ENCODE results near the gene CUL9.

The CUL9 gene

DNA sequence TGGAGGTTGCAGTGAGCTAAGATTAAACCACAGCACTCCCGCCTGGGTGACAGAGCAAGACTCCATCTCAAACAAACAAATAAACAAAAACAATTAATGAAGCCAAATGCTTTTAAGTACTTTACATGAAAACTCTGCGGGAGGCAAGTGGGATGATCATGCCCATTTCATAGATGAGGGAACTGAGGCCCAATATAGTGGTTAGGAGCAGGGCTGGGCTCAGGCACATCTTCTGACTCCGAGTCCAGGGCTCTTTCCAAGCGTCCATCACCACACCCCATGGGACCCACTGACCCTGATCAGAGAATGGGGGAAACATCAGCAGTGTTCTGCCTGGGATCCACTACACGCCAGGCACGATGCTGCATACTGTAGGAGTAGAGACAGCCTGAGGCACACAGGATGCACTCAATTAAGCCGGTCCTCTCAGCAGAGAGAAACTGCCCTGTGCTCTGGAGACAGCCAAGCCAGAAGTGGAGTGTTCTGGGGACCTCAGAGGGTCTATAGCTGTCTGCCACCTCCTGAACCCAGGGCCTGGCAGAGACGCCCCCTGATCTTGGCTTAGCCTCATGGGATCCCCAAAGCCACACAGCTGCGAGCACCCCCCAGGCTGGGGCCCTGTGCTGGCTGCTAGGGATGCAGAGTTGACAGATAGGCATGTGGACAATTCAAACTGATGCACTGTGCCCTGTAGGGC lies 74.8 kb downstream of the CUL9 start:
- no peak for DNase-seq (ENCODE audit: low read depth)

DNA sequence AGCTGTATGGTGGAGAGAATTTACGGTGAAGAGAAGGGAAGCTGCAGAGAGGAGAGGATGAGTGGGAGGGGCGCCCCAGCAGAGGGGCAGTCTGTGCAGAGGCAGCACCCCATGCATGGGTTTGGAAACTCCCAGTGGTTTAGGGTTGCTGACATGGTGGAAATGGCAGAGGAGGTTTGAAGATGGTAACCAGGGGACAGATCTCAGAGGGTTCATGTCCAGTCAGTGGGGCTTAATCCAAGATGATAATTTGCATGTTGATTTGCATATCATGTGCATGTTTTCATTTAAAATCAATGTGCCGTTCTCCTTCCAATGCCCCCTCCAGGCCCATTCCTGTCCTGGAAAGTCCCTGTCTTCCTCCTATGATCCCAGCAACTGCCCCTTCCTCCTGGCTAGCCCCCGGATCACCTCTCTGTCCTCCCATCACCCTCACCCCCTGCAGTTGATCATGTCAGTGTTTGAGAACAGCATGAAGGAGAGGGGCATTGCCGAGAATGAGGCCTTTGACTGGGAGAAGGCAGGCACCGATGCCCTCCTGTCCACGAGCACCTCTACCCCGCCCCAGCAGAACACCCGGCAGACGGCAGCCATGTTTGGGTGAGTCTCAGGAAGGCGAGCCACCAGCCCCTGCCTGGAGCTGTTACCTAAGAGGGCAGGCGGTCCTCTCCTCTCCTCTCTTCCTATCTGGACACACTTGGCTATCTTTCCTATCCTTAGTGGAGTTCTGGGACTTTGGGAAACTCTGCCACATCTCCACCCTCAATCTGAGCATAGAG lies 75.6 kb downstream of the CUL9 start:
- no peak for DNase-seq (ENCODE audit: low read depth)

DNA sequence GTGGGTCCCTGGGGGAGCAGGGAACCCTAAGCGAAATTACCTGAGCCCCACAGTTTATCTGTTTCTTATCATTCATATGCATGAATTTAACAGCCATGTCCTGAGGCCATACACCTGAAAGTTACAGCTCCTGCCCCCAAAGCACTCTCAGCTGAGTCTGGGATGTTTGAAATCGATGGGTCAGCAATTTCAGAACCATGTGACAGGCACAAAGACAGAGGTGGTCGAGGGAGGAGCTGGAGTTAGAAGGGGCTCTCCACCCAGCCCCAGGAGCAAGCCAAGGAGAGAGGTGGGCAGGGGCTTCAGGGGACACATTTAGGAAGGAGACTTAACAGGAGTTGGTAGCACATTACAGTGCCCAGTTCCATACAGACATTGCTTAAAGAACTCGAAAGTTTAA lies 76.2 kb downstream of the CUL9 start:
- DNase-seq (ENCODE audit: low read depth), result no peak

DNA sequence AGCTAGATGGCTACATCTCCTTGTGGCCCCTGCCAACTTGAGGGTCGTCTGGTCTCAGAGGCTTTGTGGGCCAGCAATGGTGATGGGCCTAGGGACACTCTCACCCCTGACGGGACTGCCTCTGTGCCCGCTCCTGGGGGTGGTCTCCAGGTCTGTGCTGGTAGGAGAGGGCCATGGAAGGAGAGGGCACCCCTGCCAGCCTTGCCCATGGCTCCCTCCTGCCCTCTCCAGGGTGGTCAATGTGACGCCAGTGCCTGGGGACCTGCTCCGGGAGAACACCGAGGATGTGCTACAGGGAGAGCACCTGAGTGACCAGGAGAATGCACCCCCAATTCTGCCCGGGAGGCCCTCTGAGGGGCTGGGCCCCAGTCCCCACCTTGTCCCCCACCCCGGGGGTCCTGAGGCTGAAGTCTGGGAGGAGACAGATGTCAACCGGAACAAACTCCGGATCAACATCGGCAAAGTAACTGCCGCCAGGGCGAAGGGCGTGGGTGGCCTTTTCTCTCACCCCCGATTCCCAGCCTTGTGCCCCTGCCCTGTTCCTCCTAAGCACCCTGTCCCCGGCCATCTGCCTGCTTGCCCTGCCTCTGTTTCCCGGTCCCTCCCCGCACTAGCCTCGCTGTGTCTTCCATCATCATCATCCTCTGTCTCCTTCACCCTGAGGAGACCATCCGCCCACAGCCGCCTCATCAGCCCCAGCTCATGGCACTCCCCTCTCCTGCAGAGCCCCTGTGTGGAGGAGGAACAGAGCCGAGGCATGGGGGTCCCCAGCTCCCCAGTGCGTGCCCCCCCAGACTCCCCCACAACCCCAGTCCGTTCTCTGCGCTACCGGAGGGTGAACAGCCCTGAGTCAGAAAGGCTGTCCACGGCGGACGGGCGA lies 77.1 kb downstream of the CUL9 start:
- DNase-seq (ENCODE audit: low read depth), result no peak

DNA sequence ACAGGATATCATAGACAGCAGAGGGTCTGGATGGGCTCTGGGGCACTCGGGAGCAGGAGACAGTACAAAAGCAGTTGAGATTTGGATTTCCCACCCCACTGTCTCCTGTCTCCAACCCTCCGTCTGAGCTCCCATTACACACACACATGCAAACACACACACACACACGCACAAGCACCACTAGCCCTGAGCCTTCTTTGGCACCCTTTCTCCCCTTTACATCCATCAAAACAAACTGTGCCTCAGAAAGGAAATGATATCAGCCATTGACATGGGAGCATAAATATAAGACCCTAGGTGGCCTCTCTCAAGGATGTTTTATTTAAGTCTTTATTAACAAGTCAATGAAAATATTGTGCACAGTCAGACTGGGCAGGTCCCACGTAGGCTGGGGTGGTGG lies 78.8 kb downstream of the CUL9 start:
- no peak for DNase-seq (ENCODE audit: low read depth)

DNA sequence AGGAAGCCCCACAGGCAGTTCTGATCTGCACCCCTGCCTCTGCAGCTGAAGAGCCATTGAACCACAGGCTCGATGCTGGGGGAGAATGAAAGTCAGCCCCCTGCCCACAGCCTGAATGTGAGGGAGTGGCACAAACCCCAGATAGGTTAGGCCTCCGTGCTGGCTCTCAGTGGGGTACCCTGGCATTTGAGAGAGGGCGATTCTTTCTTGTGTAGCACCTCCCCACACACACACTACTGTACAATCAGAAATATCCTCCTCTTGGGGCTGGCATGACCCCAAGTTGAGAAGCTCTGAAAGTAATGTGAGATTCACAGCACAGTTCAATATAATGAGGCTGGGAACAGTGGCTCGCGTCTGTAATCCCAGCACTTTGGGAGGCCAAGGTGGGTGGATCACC lies 79.2 kb downstream of the CUL9 start:
- no peak for DNase-seq (ENCODE audit: low read depth)

DNA sequence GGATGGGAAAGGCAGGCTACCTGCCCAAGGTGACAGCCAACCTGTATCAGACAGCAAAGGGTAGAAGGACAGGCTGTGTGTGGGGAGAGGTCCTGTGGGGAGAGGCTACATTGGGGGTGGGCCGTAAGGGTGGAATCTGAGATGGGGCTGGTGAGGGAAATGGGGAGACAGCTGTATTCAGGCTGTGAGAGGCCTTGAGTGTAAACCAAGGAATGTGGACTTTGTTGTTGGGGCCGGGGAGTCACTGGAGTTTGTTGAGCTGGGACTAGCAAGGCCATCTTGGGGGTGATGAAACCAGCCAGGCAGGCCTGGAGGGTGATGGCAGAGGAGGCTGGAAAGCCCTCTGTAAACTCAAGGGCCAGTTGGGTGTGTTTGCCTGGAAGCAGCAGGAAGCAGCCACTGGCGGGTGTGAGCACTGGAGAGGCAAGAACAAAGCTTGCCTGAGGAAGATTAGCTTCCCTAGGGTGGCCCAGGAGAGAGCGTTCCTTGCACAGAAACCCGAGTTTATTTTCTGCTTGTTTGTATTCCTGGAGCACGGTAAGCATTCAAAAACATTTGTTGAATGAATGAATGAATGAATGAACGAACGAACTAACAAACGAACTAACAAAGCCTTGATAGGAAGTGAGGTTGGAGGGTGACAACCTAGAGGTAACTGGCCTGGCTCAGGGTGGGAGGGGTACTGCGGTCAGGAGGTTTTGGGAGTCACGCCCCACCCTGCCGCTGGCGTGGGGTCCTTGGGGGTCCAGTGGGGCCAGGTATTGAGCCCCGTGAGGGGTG lies 80.2 kb downstream of the CUL9 start:
- no peak for DNase-seq (ENCODE audit: low read depth)

DNA sequence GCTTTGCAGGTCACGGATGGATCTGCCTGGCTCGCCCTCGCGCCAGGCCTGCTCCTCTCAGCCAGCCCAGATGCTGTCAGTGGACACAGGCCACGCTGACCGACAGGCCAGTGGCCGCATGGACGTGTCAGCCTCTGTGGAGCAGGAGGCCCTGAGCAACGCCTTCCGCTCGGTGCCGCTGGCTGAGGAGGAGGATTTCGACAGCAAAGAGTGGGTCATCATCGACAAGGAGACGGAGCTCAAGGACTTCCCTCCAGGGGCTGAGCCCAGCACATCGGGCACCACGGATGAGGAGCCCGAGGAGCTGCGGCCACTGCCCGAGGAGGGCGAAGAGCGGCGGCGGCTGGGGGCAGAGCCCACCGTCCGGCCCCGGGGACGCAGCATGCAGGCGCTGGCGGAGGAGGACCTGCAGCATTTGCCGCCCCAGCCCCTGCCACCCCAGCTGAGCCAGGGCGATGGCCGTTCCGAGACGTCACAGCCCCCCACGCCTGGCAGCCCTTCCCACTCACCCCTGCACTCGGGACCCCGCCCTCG lies 80.9 kb downstream of the CUL9 start:
- DNase-seq (ENCODE audit: low read depth), result no peak

DNA sequence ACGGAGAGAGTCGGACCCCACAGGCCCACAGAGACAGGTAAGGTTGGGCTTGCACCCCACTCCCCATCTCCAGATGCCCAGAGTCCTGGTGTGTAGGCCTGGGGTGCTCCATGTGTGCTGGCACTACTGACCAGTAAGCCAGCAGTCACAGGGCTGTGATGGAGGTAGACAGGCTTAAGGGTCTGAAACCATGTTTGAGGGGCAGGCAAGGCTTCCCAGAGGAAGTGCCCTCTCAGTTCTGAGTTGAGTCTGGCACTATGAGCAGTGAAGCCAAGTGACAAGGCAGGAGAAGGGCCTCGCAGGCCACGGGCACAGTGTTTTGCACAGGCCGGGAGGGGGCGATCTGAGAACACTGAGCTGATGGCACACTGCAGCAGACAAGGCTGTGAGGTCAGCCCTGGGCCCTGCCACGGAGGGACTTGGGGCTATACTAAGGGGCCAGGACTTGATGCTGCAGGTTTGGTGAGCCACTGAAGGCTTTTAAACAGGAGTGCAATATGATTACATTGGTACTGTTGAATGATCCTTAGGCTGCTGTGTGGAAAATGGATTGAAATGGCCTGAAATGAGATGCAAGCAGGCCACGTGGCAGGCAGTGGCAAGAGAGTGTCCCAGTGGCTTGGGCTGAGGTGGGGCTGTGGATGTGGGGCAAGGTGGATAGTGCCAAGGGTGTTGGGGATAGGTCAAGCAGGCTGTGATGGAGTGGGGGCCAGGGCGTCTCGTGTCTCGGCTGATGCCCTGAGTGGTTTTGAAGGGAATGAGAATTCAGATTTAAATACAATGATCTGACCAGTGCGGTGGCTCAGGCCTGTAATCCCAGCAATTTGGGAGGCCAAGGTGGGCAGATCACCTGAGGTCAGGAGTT lies 81.5 kb downstream of the CUL9 start:
- peak; percentile 67 for DNase-seq (ENCODE audit: low read depth)

DNA sequence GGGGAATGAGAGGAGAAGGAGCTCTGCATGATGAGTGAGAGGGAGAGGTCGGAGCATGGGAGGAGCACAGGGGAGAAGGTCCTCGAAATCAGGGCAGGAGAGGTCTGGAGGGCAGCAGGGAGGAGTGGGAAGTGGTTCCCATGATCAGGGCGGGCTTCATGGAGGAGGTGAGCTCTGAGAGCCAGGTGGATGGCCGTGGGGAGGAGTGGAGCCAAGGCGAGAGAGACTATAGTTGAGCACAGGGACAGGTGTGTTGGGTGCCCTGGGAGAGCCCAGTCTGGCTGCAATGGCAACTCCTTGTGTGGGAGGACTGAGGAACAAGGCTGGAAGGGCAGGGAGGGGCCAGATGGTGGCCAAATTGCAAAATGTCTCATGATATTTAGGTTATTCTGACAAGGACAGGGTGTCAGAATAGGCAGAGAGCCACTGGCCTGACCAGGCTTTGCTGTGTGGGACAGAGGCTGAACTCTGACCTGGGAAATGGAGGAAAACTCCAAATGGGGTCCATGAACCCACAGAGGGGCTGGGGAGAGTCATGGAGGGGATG lies 82.7 kb downstream of the CUL9 start:
- DNase-seq (ENCODE audit: low read depth), result no peak

DNA sequence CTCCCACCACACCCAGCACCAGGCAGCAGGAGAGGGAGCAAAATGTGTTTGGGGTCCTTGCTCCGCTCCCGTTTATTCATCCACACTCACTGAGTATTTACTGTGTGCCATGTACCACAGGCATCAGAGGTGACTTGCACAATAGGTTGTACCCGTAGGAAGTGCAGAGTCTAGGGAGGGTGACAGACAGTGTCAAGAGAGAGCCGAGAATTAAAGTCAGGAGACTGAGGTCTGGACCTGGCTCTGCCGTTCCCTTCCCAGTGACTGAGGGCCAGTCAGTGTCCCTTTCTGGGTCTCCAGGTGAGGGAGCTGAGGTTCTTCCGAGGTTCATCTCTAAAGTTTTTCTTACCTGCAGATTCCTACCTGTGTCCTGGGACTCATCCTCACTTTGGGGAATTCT lies 83.6 kb downstream of the CUL9 start:
- no peak for DNase-seq (ENCODE audit: low read depth)

DNA sequence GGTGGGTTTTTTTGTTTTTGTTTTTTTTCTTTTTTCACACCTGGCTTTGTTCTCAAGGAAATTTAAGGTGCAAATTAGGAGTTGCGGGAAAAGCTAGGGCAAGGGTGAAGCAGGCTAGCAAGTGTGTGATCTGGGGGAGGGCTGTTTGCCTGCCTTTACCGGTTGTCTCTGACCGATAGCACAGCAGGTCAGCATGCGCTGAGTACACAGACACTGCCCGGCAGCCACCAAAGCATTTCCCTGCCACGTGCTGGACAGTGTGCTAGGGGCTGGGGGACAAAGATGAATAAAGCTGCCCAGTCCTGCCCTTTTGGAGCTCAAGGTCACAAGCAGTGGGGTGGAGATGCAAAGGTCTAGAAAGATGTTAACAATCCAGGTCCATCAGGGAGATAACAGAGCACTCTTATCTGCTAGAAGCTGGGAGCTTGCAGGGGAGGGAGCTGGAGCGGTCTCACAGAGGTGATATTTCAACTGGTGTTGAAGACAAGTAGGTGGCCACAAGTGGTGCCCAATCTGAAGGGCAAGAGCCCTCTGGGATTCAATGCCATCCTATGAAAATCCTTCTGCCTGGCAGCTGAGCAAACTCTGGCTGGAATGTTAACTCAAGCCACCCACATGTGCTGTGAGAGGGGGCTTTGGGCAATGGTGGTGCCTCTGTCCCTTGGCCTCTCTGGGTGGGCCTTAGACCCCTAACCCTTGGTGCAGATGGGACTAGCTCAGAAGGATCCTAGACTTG lies 85.8 kb downstream of the CUL9 start:
- DNase-seq (ENCODE audit: low read depth), result no peak

DNA sequence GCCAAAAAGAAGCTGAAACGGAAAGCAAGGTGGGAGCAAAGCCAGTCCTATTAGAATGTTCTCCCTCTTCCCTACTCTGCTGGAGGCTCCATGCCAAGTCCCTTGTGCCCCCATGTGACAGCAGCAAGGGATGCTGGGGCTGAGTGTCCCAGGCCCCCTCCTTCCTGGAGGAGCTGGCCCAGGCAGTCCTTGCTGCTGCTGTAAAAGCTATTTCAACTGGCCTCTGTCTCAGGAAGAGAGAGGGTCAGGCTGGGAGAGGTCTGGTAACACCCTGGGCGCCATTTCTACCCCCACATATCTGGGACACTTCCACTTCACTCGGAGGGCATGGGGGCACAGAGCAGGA lies 86.3 kb downstream of the CUL9 start:
- DNase-seq (ENCODE audit: low read depth), result no peak

DNA sequence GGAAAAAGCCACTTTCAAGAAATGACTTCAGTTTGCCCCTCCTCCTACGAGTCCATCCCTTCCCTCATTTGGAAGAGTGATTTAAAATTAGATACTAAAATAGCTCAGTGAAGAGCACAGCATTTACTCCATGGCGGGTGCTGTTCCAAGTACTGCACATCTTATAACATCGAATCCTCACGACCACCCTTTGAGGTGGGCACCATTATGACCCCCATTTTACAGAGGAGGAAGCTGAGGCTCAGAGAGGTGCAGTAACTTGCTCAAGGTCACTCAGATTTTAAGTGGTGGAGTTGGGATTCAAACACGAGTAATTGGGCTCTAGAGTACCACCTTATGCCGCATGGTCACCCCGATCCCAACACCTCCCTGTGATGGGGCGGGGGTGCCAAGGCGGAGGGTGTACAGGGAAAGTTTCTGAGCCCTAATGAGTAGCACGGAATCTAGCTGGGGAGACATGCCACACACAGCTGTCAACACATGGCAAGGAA lies 86.8 kb downstream of the CUL9 start:
- no peak for DNase-seq (ENCODE audit: low read depth)

DNA sequence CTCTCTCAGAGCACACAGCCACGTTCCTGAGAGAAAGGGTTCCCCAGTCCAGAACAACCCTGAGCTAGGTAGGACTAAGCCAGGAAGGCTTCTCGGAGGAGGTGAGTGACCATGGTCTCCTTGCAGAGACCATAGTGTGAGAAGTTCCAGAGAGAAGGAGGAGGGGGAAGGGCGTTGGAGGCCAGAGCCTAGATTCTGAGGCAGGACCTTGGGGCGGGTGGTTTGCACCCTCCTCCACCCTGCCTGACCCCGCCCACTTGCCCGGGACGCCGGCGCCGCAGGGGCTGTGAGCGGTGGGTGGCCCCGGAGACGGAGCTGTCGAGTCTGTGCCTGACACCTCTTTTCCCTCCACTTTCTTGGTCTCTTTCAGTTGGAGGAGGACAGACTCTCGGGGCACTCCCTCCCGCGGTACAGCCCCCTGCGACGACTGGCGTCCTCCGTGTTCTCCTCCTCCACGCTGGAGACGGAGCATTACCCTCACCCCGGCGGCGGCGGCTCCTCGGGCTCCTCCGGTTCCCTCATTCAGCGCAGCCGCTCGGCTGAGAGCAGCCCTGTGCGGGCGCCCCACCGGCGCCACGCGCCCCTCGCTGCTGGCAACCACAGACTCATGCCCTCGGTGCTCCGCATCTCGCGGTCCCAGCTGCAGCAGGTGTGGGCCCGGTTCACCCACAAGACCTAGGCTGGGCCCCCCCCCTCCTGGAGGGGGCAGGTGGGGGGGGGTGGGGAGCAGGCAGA lies 87.4 kb downstream of the CUL9 start:
- DNase-seq (ENCODE audit: low read depth), result peak; percentile 35

DNA sequence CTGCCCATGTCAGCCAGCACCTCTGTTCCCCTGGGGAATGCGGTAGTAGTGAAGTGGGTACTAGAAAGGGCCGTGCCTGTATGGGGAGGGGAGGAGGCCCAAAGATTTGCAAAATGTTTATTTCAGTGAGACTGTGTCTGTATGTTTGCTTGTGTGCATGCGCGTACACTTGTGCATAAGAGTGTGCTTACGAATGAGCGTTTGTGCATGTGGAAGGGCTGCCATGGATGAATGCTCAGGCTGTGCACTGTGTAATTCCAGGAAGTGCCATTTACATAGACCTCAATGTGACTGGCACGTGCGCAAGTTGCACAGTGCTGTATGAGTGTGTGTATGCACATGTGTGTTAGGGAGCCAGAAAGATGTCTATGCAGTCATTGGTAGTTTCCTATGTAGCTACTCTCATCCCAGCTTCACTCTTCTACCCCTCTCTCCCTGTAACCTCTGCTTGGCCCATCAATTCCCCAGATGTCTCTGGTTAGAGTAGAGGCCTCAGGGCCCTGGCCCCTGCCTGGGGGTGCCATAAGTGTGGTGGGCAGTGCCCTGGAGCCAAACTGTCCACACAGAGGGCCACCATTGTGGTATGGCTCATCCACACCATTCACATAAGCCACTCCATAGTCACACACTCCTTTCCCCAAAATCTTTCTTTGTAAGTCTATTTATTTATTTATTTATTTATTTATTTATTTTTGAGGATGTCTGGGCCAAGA lies 89.3 kb downstream of the CUL9 start:
- DNase-seq (ENCODE audit: low read depth), result no peak

DNA sequence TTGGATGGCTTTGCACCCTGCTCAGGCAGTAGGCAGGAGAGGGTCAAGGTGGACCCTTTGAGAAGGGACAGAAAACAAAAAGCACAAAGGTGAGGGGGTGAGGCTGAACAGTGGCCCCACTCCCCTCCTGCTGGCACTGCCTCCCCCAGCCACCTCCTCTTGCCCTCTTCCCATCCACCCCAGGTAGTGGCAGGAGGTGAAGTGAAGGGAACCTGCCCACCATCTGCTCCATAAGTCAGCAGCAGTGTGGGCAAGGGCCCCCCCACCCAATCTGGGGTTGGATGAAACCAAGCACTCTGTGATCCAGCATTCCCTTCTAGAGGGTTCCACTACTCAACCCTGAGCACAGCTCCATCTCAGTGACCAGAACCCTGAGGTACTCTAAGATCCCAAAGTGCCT lies 89.9 kb downstream of the CUL9 start:
- no peak for DNase-seq (ENCODE audit: low read depth)

DNA sequence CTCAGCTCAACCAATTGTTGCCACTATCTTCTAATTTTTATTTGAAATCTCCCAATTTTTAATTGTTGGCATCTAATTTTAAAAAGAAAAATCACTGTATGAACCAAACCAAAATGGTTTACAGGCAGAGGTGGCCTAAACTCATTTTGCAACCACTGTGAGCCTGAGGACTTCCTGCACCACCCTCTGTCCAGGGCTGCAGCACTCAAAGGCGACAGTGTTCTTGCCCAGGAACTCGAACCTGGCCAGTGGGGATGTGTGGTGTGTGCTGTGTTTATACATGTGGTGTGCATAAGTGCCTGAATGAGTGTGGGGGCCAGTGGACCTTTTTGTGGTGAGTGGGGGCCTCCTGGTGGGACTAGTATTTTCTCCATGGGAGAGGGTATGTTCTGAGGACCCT lies 91.7 kb downstream of the CUL9 start:
- DNase-seq (ENCODE audit: low read depth), result no peak
